Bronchial epithelial cell (primary cell): Measurements from ENCODE around the gene MRPS30. TPM values are rescaled to one million over a fixed set of nuclear protein-coding genes. Genes with fewer than 3 reads are reported as not detected.
A peak's percentile ranks its signal among the peaks of the same experiment; 100 is the strongest.

Experiments
- DNase-seq: peaks from one replicate; pipeline ENCODE4 v3.0.0-alpha.2; 2010; ENCODE audit warnings: low read depth
- FAIRE-seq: peaks from 2 replicates; lab custom pipeline; 2011; peaks lifted over from hg19 to GRCh38; lab: Jason Lieb, UNC
- H3K27me3 ChIP-seq: 2 replicates; pipeline ENCODE4 v1.5.1; 2011; ENCODE audit warnings: low read length; ENCODE audit not compliant: control insufficient read depth, insufficient read depth
- H3K36me3 ChIP-seq: 2 replicates; pipeline ENCODE4 v1.5.1; 2011; ENCODE audit warnings: low read length; ENCODE audit not compliant: control insufficient read depth, insufficient read depth
- H3K4me3 ChIP-seq: 2 replicates; pipeline ENCODE4 v1.5.1; 2011; ENCODE audit warnings: mild to moderate bottlenecking, low read depth, low read length, control low read depth
- CTCF ChIP-seq: IDR thresholded peaks from 2 replicates; pipeline ENCODE4 v1.5.1; 2011; ENCODE audit warnings: mild to moderate bottlenecking, moderate library complexity, low read length, control low read depth, inconsistent platforms; ENCODE audit not compliant: insufficient read depth, severe bottlenecking
- total RNA-seq: library from RNA; depleted of rRNA; stranded (reverse); fragments of >200 nt; gene quantifications from 2 replicates; pipeline ENCODE4 v1.2.1, GENCODE V29; 2014

The MRPS30 gene
- total RNA-seq, 1 donor from 2014 or later: 61.6 TPM

- H3K4me3 ChIP-seq: no peak overlapping the region
- no peaks in the 10 kb centered on the region for H3K27me3 ChIP-seq
- H3K36me3 ChIP-seq: peaks cover 1% of the 10 kb centered on the region
- FAIRE-seq: no peak
- TF ChIP-seq CTCF: no peak
- DNase-seq: no peak
Observed at GRCh38 chr5:44827681-44828080, 18.9 kb downstream of the MRPS30 start.

- Histone ChIP-seq H3K36me3 (peaks cover 1% of the 10 kb centered on the region), H3K4me3 (no peak overlapping the region), H3K27me3 (no peaks in the 10 kb centered on the region)
- DNase-seq (no peak), FAIRE-seq (no peak)
- TF ChIP-seq CTCF: no peak
Observed at GRCh38 chr5:44828719-44829118, 20.0 kb downstream of the MRPS30 start.

GRCh38 chr5:44830951-44831350 lies 22.2 kb downstream of the MRPS30 start:
- no peak for DNase-seq
- Histone ChIP-seq H3K27me3 (no peaks in the 10 kb centered on the region), H3K4me3 (no peak overlapping the region), H3K36me3 (peaks cover 1% of the 10 kb centered on the region)
- TF ChIP-seq CTCF: no peak
- no peak for FAIRE-seq

- DNase-seq: no peak
- FAIRE-seq: no peak
- H3K27me3 ChIP-seq: no peaks in the 10 kb centered on the region
- no peak overlapping the region for H3K4me3 ChIP-seq
- TF ChIP-seq CTCF: no peak
- no peaks in the 10 kb centered on the region for H3K36me3 ChIP-seq
Observed at GRCh38 chr5:44833249-44833648, 24.5 kb downstream of the MRPS30 start.

GRCh38 chr5:44835693-44836092 lies 26.9 kb downstream of the MRPS30 start:
- DNase-seq (no peak), FAIRE-seq (no peak)
- H3K36me3 ChIP-seq: no peaks in the 10 kb centered on the region
- no peak overlapping the region for H3K4me3 ChIP-seq
- no peaks in the 10 kb centered on the region for H3K27me3 ChIP-seq
- no peak for TF ChIP-seq CTCF

- H3K36me3 ChIP-seq: no peaks in the 10 kb centered on the region
- no peak overlapping the region for H3K4me3 ChIP-seq
- DNase-seq (no peak), FAIRE-seq (peak; percentile 23)
- H3K27me3 ChIP-seq: no peaks in the 10 kb centered on the region
- no peak for TF ChIP-seq CTCF
Observed at GRCh38 chr5:44839018-44839681, 30.4 kb downstream of the MRPS30 start.
